Gastroesophageal sphincter (tissue), 4 donors: Measurements from ENCODE around the gene LIN54. TPM values are rescaled to one million over a fixed set of nuclear protein-coding genes. Genes with fewer than 3 reads are reported as not detected.
A peak's percentile ranks its signal among the peaks of the same experiment; 100 is the strongest.

Source experiments
- ATAC-seq: fragments of 150-250 bp; one replicate; pipeline ENCODE4 v1.9.1; 2016; ENCODE audit warnings: mild to moderate bottlenecking, moderate library complexity
- H3K27ac ChIP-seq, 4 donors: fragments of 200-600 bp; sonication (generic) in 3 of 4; 1 replicate in 3 of 4; 2 replicates in 1 of 4; pipeline ENCODE4 v1.5.1; 2016 to 2019
- H3K27me3 ChIP-seq: fragments of 200-600 bp; sonication (generic); one replicate; pipeline ENCODE4 v1.5.1; 2019
- H3K36me3 ChIP-seq, 2 donors: fragments of 200-600 bp; sonication (generic); one replicate each; pipeline ENCODE4 v1.5.1; 2019; ENCODE audit warnings: control low read depth in 1 of 2
- H3K4me1 ChIP-seq, 3 donors: fragments of 200-600 bp; sonication (generic); 1 replicate in 2 of 3; 2 replicates in 1 of 3; pipeline ENCODE4 v1.5.1; 2016 to 2019; ENCODE audit warnings: control low read depth in 2 of 3
- H3K4me3 ChIP-seq, 2 donors: fragments of 200-600 bp; sonication (generic); one replicate each; pipeline ENCODE4 v1.5.1; 2019; ENCODE audit warnings: mild to moderate bottlenecking in 1 of 2, moderate library complexity in 1 of 2
- H3K9me3 ChIP-seq, 3 donors: fragments of 200-600 bp; sonication (generic); one replicate each; pipeline ENCODE4 v1.5.1; 2017 to 2019; ENCODE audit warnings: control low read depth in 2 of 3
- CTCF ChIP-seq, 4 experiments: fragments of 200-600 bp in 2 of 4; fragments of 450-650 bp in 2 of 4; sonication (generic) in 1 of 4; IDR thresholded peaks; one replicate each; pipeline ENCODE4 v1.5.1; 2017 to 2019; ENCODE audit warnings: antibody characterized with exemption in 4 of 4, mild to moderate bottlenecking in 2 of 4, moderate library complexity in 2 of 4
- EP300 ChIP-seq: sonication (generic); formaldehyde crosslinking; IDR thresholded peaks from one replicate; pipeline ENCODE4 v1.6.1; 2017; ENCODE audit warnings: antibody characterized with exemption, mild to moderate bottlenecking
- POLR2A ChIP-seq, 2 donors: fragments of 450-650 bp; IDR thresholded peaks; one replicate each; pipeline ENCODE4 v1.6.1; 2017; ENCODE audit warnings: antibody characterized with exemption in 2 of 2, mild to moderate bottlenecking in 2 of 2, moderate library complexity in 1 of 2
- POLR2AphosphoS5 ChIP-seq: sonication (generic); formaldehyde crosslinking; IDR thresholded peaks from one replicate; pipeline ENCODE4 v1.6.1; 2017; ENCODE audit warnings: antibody characterized with exemption
- WGBS, 2 donors: methylation state at CpG; one replicate each; pipeline ENCODE4 v1.1.5; 2018; ENCODE audit warnings: low coverage in 1 of 2; 5-methylcytosine and 5-hydroxymethylcytosine counted together
- total RNA-seq, 4 donors: library from RNA; depleted of rRNA; stranded (reverse); fragments of >200 nt; gene quantifications; one replicate each; pipeline ENCODE4 v1.1.0, GENCODE V29; 2016

The LIN54 gene
- total RNA-seq, 4 donors from 2014 or later, result 7.8 to 15.3 (median 10.2) TPM

GRCh38 chr4:82890901-82891706, 119.5 kb downstream of the LIN54 start, which contains the start of gene SEC31A:
Gene SEC31A, minus strand, starts transcription at chr4:82891153. Its CDS starts 9,217 bp downstream, at chr4:82881936.
- Histone ChIP-seq H3K27ac (peak within 1 kb of the TSS; percentile 95 to 97 (median 96)), H3K9me3 (no peaks in the 10 kb centered on the region), H3K36me3 (peaks cover 0 to 27% of the 10 kb centered on the region in 2 donors), H3K4me1 (peaks cover 4 to 49% (median 9%) of the 10 kb centered on the region in 3 donors), H3K4me3 (peak within 1 kb of the TSS; percentile 82 to 83), H3K27me3 (no peaks in the 10 kb centered on the region)
- peak in 2 of 4 experiments; percentile 6 to 51 for TF ChIP-seq CTCF (IDR thresholded peaks at IDR 0.05)
- TF ChIP-seq POLR2A (IDR thresholded peaks at IDR 0.05), result peak; percentile 89 to 91
- TF ChIP-seq POLR2AphosphoS5, result peak; percentile 95
- no peak for TF ChIP-seq EP300
- peak; percentile 100 for ATAC-seq
- 0% methylated on average over 7 to 14 of the region's 71 CpGs for WGBS, 2 donors

- no peaks in the 10 kb centered on the region for H3K27me3 ChIP-seq
- H3K4me3 ChIP-seq, result peak overlapping the region; percentile 82 to 83
- H3K9me3 ChIP-seq, result no peaks in the 10 kb centered on the region
- H3K36me3 ChIP-seq, result peaks cover 0 to 24% of the 10 kb centered on the region in 2 donors
- peak overlapping the region; percentile 95 to 97 (median 96) for H3K27ac ChIP-seq
- H3K4me1 ChIP-seq, result peaks cover 8 to 53% (median 9%) of the 10 kb centered on the region in 3 donors
- peak; percentile 0 for ATAC-seq
- TF ChIP-seq POLR2AphosphoS5 (no peak), EP300 (no peak), POLR2A (IDR thresholded peaks at IDR 0.05) (no peak), CTCF (IDR thresholded peaks at IDR 0.05) (no peak)
- WGBS, 2 donors, result 0% methylated on average over 6 of the region's 16 CpGs
Measured at GRCh38 chr4:82890528-82890900, 120.1 kb downstream of the LIN54 start.

GRCh38 chr4:82889287-82889686, 121.3 kb downstream of the LIN54 start:
- Histone ChIP-seq H3K4me3 (peak overlapping the region; percentile 82 to 83), H3K27me3 (no peaks in the 10 kb centered on the region), H3K36me3 (peaks cover 0 to 12% of the 10 kb centered on the region in 2 donors), H3K4me1 (peaks cover 8 to 62% (median 9%) of the 10 kb centered on the region in 3 donors), H3K9me3 (no peaks in the 10 kb centered on the region), H3K27ac (peak overlapping the region in 1 of 4 donors; percentile 97)
- ATAC-seq, result no peak
- TF ChIP-seq CTCF (IDR thresholded peaks at IDR 0.05) (no peak), POLR2AphosphoS5 (no peak), POLR2A (IDR thresholded peaks at IDR 0.05) (no peak), EP300 (no peak)
- 60 to 78% methylated on average over 4 to 6 of the region's 6 CpGs for WGBS, 2 donors

GRCh38 chr4:82886147-82886942, 124.3 kb downstream of the LIN54 start:
- no peak for ATAC-seq
- no peak for TF ChIP-seq POLR2AphosphoS5
- TF ChIP-seq POLR2A (IDR thresholded peaks at IDR 0.05), result no peak
- no peak for TF ChIP-seq EP300
- TF ChIP-seq CTCF (IDR thresholded peaks at IDR 0.05), result no peak
- H3K27ac ChIP-seq, result no peak overlapping the region
- no peaks in the 10 kb centered on the region for H3K27me3 ChIP-seq
- peaks cover 8 to 58% (median 9%) of the 10 kb centered on the region in 3 donors for H3K4me1 ChIP-seq
- no peaks in the 10 kb centered on the region for H3K36me3 ChIP-seq
- WGBS, 2 donors, result 20 to 21% methylated on average over 5 of the region's 5 CpGs
- no peaks in the 10 kb centered on the region for H3K9me3 ChIP-seq
- H3K4me3 ChIP-seq, result no peak overlapping the region
